ENCODE measurements around the gene INPP5B.
"Not testable (repeated sequence)": the region's sequence is repeated elsewhere in the genome, so short reads cannot be mapped to it uniquely, and the experiment has no call there.

The INPP5B gene

GRCh38 chr1:37914719-37915475 is 32.0 kb downstream of the INPP5B start:
- no peak for DNase-seq (ENCODE audit: low read depth in 2 of 2)

- not testable (repeated sequence) for DNase-seq (ENCODE audit: low read depth in 2 of 2)
Observed at GRCh38 chr1:37911478-37911877, 35.4 kb downstream of the INPP5B start.

- not testable (repeated sequence) for DNase-seq (ENCODE audit: low read depth in 2 of 2)
Observed at GRCh38 chr1:37910886-37911285, 36.0 kb downstream of the INPP5B start.

- DNase-seq (ENCODE audit: low read depth in 2 of 2) = not testable (repeated sequence)
Observed at GRCh38 chr1:37908531-37908930, 38.3 kb downstream of the INPP5B start.

- DNase-seq (ENCODE audit: low read depth in 2 of 2) = not testable (repeated sequence)
Observed at GRCh38 chr1:37907416-37908125, 39.3 kb downstream of the INPP5B start.

- DNase-seq (ENCODE audit: low read depth in 2 of 2) = not testable (repeated sequence)
Observed at GRCh38 chr1:37906591-37906990, 40.3 kb downstream of the INPP5B start.

GRCh38 chr1:37905727-37906126 is 41.1 kb downstream of the INPP5B start:
- no peak for DNase-seq (ENCODE audit: low read depth in 2 of 2)

GRCh38 chr1:37903921-37904320 is 42.9 kb downstream of the INPP5B start:
- DNase-seq (ENCODE audit: low read depth in 2 of 2) = not testable (repeated sequence)

- no peak for DNase-seq (ENCODE audit: low read depth in 2 of 2)
Observed at GRCh38 chr1:37902983-37903382, 43.9 kb downstream of the INPP5B start.

- no peak for DNase-seq (ENCODE audit: low read depth in 2 of 2)
Observed at GRCh38 chr1:37901893-37902225, 45.0 kb downstream of the INPP5B start.

GRCh38 chr1:37901191-37901892 is 45.5 kb downstream of the INPP5B start:
- no peak for DNase-seq (ENCODE audit: low read depth in 2 of 2)

GRCh38 chr1:37897563-37897962 is 49.3 kb downstream of the INPP5B start:
- DNase-seq (ENCODE audit: low read depth in 2 of 2) = not testable (repeated sequence)

- no peak for DNase-seq (ENCODE audit: low read depth in 2 of 2)
Observed at GRCh38 chr1:37893673-37894072, 53.2 kb downstream of the INPP5B start.

GRCh38 chr1:37892151-37893047 is 54.5 kb downstream of the INPP5B start:
- DNase-seq (ENCODE audit: low read depth in 2 of 2) = no peak

GRCh38 chr1:37890378-37891014 is 56.4 kb downstream of the INPP5B start:
- no peak for DNase-seq (ENCODE audit: low read depth in 2 of 2)

GRCh38 chr1:37888022-37888700 is 58.7 kb downstream of the INPP5B start:
- no peak for DNase-seq (ENCODE audit: low read depth in 2 of 2)

GRCh38 chr1:37884145-37884544 is 62.7 kb downstream of the INPP5B start:
- no peak for DNase-seq (ENCODE audit: low read depth in 2 of 2)

- DNase-seq (ENCODE audit: low read depth in 2 of 2) = no peak
Observed at GRCh38 chr1:37883671-37884070, 63.2 kb downstream of the INPP5B start.

GRCh38 chr1:37879865-37880264 is 67.0 kb downstream of the INPP5B start:
- no peak for DNase-seq (ENCODE audit: low read depth in 2 of 2)

- DNase-seq (ENCODE audit: low read depth in 2 of 2) = no peak
Observed at GRCh38 chr1:37878071-37878470, 68.8 kb downstream of the INPP5B start.

- DNase-seq (ENCODE audit: low read depth in 2 of 2) = no peak
Observed at GRCh38 chr1:37875833-37876232, 71.0 kb downstream of the INPP5B start.
